RWPE1 (cell line): ENCODE measurements around the gene PBOV1.

Experiments used
- CTCF ChIA-PET: fragments of 350-600 bp; sonication (Branson Sonifier 250); formaldehyde crosslinking; extraction: SDS; loops from one replicate; lab custom pipeline; 2021; lab: Yijun Ruan, JAX
- POLR2A ChIA-PET: fragments of 400-600 bp; formaldehyde crosslinking; extraction: SDS; loops from one replicate; lab custom pipeline; 2020; ENCODE audit warnings: antibody characterized with exemption; ENCODE audit not compliant: low non-redundant PET; lab: Yijun Ruan, JAX
- DNase-seq: peaks from one replicate; pipeline ENCODE4 v3.0.0; 2012; ENCODE audit warnings: low spot score
- H3K27ac ChIP-seq: fragments of 450-650 bp; 2 replicates; pipeline ENCODE4 v1.5.1; 2017
- CTCF ChIP-seq: fragments of 450-650 bp; conservative IDR thresholded peaks from 2 replicates; pipeline ENCODE4 v1.5.1; 2017; ENCODE audit warnings: low read depth, mild to moderate bottlenecking

Gene PBOV1

GRCh38 chr6:138248878-138249277 is 30.6 kb upstream of the PBOV1 start:
- DNase-seq: no peak
- CTCF ChIA-PET: no interaction called here
- no peak overlapping the region for H3K27ac ChIP-seq
- POLR2A ChIA-PET: no interaction called here
- no peak for TF ChIP-seq CTCF

- no peak for DNase-seq
- no peak for TF ChIP-seq CTCF
- H3K27ac ChIP-seq: no peak overlapping the region
- POLR2A ChIA-PET: no interaction called here
- CTCF ChIA-PET: no interaction called here
These were observed 29.7 kb upstream of the PBOV1 start for GRCh38 chr6:138248011-138248410.

GRCh38 chr6:138246650-138247440 is 28.6 kb upstream of the PBOV1 start:
- ChIA-PET CTCF (no interaction called here), POLR2A (no interaction called here)
- DNase-seq: no peak
- no peak overlapping the region for H3K27ac ChIP-seq
- no peak for TF ChIP-seq CTCF

- CTCF ChIA-PET: no interaction called here
- no peak for TF ChIP-seq CTCF
- no peak for DNase-seq
- no peak overlapping the region for H3K27ac ChIP-seq
- POLR2A ChIA-PET: no interaction called here
These were observed 27.5 kb upstream of the PBOV1 start for GRCh38 chr6:138245751-138246150.

GRCh38 chr6:138242987-138243592 is 24.8 kb upstream of the PBOV1 start:
- TF ChIP-seq CTCF: no peak
- no peak overlapping the region for H3K27ac ChIP-seq
- DNase-seq: no peak
- ChIA-PET POLR2A (no interaction called here), CTCF (no interaction called here)

- no peak for DNase-seq
- POLR2A ChIA-PET: no interaction called here
- H3K27ac ChIP-seq: no peak overlapping the region
- CTCF ChIA-PET: interaction anchor here (0.5 to 0.6 kb wide), 2 partner anchors 40 to 156 kb away, joined by 3 read pairs; no protein-coding TSS in a partner anchor
- TF ChIP-seq CTCF: no peak
These were observed 23.6 kb upstream of the PBOV1 start for GRCh38 chr6:138241934-138242333.
